T-helper 2 cell treated with Interferon-gamma antibody and Interleukin-4, amounts not matched to agents 100 ng/mL and 5 ng/mL, for 36 hours (primary cell): ENCODE results near the gene RUNX1. TPM values are rescaled to one million over a fixed set of nuclear protein-coding genes. Genes with fewer than 3 reads are reported as not detected.

Experiments
- intact Hi-C: fragments of 100-400 bp; cut with micrococcal nuclease; formaldehyde crosslinking; loops from one replicate; pipeline ENCODE4 v1.15.1; 2023
- total RNA-seq: library from RNA; stranded (reverse); gene quantifications from 2 replicates; pipeline ENCODE4 v1.2.3, GENCODE V29; 2022

Gene RUNX1
- total RNA-seq, 1 donor from 2014 or later: 84.3 TPM

- intact Hi-C loops: no loop called here
Measured at GRCh38 chr21:34838956-34839820, 209.9 kb downstream of the RUNX1 start.

- intact Hi-C loops: no loop called here
Measured at GRCh38 chr21:34836933-34837505, 212.1 kb downstream of the RUNX1 start.

GRCh38 chr21:34836103-34836932, 212.8 kb downstream of the RUNX1 start:
- intact Hi-C loops: no loop called here

GRCh38 chr21:34835526-34835925, 213.6 kb downstream of the RUNX1 start:
- intact Hi-C loops: no loop called here

GRCh38 chr21:34834852-34835501, 214.1 kb downstream of the RUNX1 start:
- intact Hi-C loops: no loop called here

GRCh38 chr21:34834290-34834689, 214.8 kb downstream of the RUNX1 start:
- intact Hi-C loops: no loop called here

GRCh38 chr21:34833465-34833864, 215.6 kb downstream of the RUNX1 start:
- intact Hi-C loops: no loop called here

- intact Hi-C loops: no loop called here
Measured at GRCh38 chr21:34830386-34831170, 218.5 kb downstream of the RUNX1 start.

GRCh38 chr21:34827445-34828235, 221.5 kb downstream of the RUNX1 start:
- intact Hi-C loops: no loop called here

- intact Hi-C loops: no loop called here
Measured at GRCh38 chr21:34826836-34827235, 222.3 kb downstream of the RUNX1 start.

- intact Hi-C loops: no loop called here
Measured at GRCh38 chr21:34825948-34826548, 223.1 kb downstream of the RUNX1 start.

- intact Hi-C loops: no loop called here
Measured at GRCh38 chr21:34825101-34825500, 224.0 kb downstream of the RUNX1 start.

- intact Hi-C loops: no loop called here
Measured at GRCh38 chr21:34824314-34824713, 224.8 kb downstream of the RUNX1 start.

GRCh38 chr21:34822942-34823341, 226.2 kb downstream of the RUNX1 start:
- intact Hi-C loops: no loop called here

- intact Hi-C loops: no loop called here
Measured at GRCh38 chr21:34822168-34822567, 226.9 kb downstream of the RUNX1 start.

- intact Hi-C loops: no loop called here
Measured at GRCh38 chr21:34821717-34822116, 227.4 kb downstream of the RUNX1 start.

GRCh38 chr21:34820051-34820450, 229.1 kb downstream of the RUNX1 start:
- intact Hi-C loops: no loop called here

GRCh38 chr21:34819357-34819999, 229.6 kb downstream of the RUNX1 start:
- intact Hi-C loops: no loop called here

- intact Hi-C loops: no loop called here
Measured at GRCh38 chr21:34818662-34819158, 230.4 kb downstream of the RUNX1 start.
